Thymus (tissue), 11 donors: ENCODE measurements around the gene NDST1. TPM values are rescaled to one million over a fixed set of nuclear protein-coding genes. Genes with fewer than 3 reads are reported as not detected.

Source experiments
- DNase-seq, 9 donors: peaks; one replicate each; pipeline ENCODE4 v3.0.0-alpha.2; 2013; ENCODE audit warnings: low spot score in 9 of 9, low read depth in 6 of 9, missing footprints in 1 of 9
- H3K27ac ChIP-seq, 2 donors: one replicate each; pipeline ENCODE4 v1.5.1; 2013; ENCODE audit warnings: control low read depth in 1 of 2, low read depth in 1 of 2, low read length in 1 of 2, mild to moderate bottlenecking in 1 of 2, moderate library complexity in 1 of 2
- H3K27me3 ChIP-seq, 2 donors: one replicate each; pipeline ENCODE4 v1.5.1; 2013; ENCODE audit warnings: low read length in 1 of 2; ENCODE audit not compliant: control insufficient read depth in 2 of 2, insufficient read depth in 1 of 2
- H3K36me3 ChIP-seq, 2 donors: one replicate each; pipeline ENCODE4 v1.5.1; 2013; ENCODE audit warnings: low read length in 1 of 2, mild to moderate bottlenecking in 1 of 2, moderate library complexity in 1 of 2; ENCODE audit not compliant: control insufficient read depth in 2 of 2, insufficient read depth in 2 of 2
- H3K4me1 ChIP-seq, 2 donors: one replicate each; pipeline ENCODE4 v1.5.1; 2013; ENCODE audit warnings: low read length in 2 of 2; ENCODE audit not compliant: control insufficient read depth in 2 of 2, insufficient read depth in 2 of 2
- H3K4me3 ChIP-seq, 2 donors: one replicate each; pipeline ENCODE4 v1.5.1; 2013; ENCODE audit warnings: low read length in 2 of 2, control low read depth in 1 of 2, mild to moderate bottlenecking in 1 of 2
- H3K9me3 ChIP-seq, 2 donors: one replicate each; pipeline ENCODE4 v1.5.1; 2013; ENCODE audit warnings: low read length in 1 of 2, mild to moderate bottlenecking in 1 of 2; ENCODE audit not compliant: control insufficient read depth in 2 of 2, insufficient read depth in 1 of 2
- WGBS: extraction: QIAGEN DNeasy Blood & Tissue Kit; methylation state at CpG from one replicate; pipeline ENCODE4 v1.1.7; 2013; 5-methylcytosine and 5-hydroxymethylcytosine counted together
- polyA plus RNA-seq: library from polyadenylated mRNA; stranded (reverse); fragments of 200-250 nt; gene quantifications from one replicate; pipeline ENCODE4 v1.2.3, GENCODE V29; 2013
- total RNA-seq: library from RNA; stranded (reverse); fragments of 120-200 nt; gene quantifications from one replicate; pipeline ENCODE4 v1.2.4, GENCODE V29; 2013
- donor health status: healthy.

Gene NDST1
- total and polyA plus RNA-seq, 2 donors = 2.8 to 6.4 TPM

DNA sequence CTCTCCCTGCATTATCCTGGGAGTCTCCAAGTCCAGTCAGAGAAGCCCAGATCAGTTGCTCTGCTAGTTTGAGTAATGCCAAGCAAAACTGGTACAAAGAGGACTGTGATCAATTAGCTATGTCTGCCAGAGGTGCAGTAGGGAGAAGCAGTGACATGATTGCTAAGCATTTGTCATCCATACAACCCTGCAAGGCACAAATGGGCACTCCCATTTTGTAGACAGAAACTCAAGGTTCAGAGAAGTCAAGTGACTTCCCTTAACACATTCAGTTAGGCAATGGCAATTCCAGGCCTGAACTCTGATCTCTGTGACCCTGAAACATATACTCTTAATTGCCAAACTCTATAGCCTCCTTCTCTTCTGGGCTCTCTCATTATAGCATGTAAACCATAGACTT lies 34.0 kb downstream of the NDST1 start:
- H3K36me3 ChIP-seq = peaks cover 0 to 5% of the 10 kb centered on the region in 2 donors
- H3K4me1 ChIP-seq = no peaks in the 10 kb centered on the region
- DNase-seq = no peak
- H3K27me3 ChIP-seq = no peaks in the 10 kb centered on the region
- H3K9me3 ChIP-seq = no peaks in the 10 kb centered on the region
- no peak overlapping the region for H3K27ac ChIP-seq
- H3K4me3 ChIP-seq = no peak overlapping the region

DNA sequence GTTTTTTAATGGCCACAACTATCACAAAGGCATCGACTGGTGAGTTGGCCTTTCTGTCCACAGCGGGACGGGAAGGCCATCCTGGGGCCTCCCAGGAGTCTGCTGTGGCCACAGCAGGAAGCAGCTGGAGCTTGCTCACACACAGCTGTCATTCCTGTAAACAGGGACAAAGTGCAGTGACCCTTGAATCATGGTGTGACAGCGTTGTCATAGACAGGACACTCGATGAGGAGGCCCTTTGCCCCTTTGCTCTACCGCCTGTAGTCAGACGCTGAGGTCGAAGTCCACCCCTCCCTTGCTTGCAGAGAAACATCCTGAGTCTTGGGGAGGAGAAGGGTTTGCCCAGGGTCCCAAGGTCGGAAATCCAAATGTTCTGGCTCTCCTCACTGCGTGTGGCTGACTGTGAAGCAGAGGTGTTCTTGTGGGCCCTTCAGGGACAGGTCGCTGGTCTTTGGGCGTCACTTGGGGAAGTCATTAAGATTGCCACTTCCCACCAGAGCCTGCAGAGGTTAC lies 35.1 kb downstream of the NDST1 start:
- no peaks in the 10 kb centered on the region for H3K4me1 ChIP-seq

DNA sequence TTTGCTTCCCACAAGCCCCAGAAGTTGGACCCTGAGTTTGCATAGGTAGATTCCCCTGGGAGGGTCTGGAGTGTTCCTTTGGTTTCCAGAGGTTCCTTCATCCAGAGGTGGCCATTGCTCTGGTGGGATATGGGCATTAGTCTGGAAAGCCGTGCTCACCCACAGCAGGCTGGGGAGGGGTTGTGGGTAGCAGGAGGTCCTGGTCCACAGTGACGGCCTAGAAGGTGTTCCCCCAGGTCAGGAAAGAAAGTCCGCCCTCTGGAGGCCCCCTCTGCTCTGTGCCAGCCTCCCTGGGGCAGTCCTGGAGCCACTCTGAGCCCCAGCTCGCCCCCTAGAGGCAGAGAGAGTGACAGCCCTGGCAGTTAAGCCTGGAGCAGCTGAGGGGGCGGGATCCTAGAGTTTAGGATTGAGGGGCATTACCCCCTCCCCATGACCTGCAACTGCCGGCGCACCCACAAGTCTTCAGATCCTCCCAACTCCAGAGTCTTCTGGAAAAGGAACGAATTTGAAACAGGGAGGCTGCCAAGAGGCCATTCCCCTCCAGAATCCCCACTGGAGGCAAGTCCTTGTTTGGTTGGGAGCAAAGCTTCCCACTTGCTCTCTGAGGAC lies 36.8 kb downstream of the NDST1 start:
- Histone ChIP-seq H3K4me1 (no peaks in the 10 kb centered on the region), H3K27me3 (no peaks in the 10 kb centered on the region), H3K9me3 (no peaks in the 10 kb centered on the region), H3K36me3 (peaks cover 0 to 5% of the 10 kb centered on the region in 2 donors), H3K4me3 (no peak overlapping the region), H3K27ac (no peak overlapping the region)
- WGBS = 74% methylated on average over 8 of the region's 8 CpGs
- peak; percentile 23 to 76 (median 43) for DNase-seq

More for the DNA sequence above, 35.1 kb downstream of the NDST1 start:
- H3K9me3 ChIP-seq = no peaks in the 10 kb centered on the region
- WGBS = 87% methylated on average over 12 of the region's 12 CpGs
- no peaks in the 10 kb centered on the region for H3K27me3 ChIP-seq
- H3K27ac ChIP-seq = no peak overlapping the region
- no peak for DNase-seq
- peaks cover 0 to 5% of the 10 kb centered on the region in 2 donors for H3K36me3 ChIP-seq
- H3K4me3 ChIP-seq = no peak overlapping the region

- Histone ChIP-seq H3K27me3 (no peaks in the 10 kb centered on the region), H3K27ac (no peak overlapping the region), H3K4me3 (no peak overlapping the region), H3K36me3 (no peaks in the 10 kb centered on the region), H3K9me3 (no peaks in the 10 kb centered on the region), H3K4me1 (no peaks in the 10 kb centered on the region)
- DNase-seq = no peak
- WGBS = 98% methylated on average over 13 of the region's 13 CpGs
Observed at GRCh38 chr5:150545246-150545645, 37.3 kb downstream of the NDST1 start.

- Histone ChIP-seq H3K27me3 (no peaks in the 10 kb centered on the region), H3K4me1 (no peaks in the 10 kb centered on the region), H3K36me3 (no peaks in the 10 kb centered on the region), H3K9me3 (no peaks in the 10 kb centered on the region), H3K27ac (no peak overlapping the region), H3K4me3 (no peak overlapping the region)
- 98% methylated on average over 15 of the region's 15 CpGs for WGBS
- no peak for DNase-seq
Observed at GRCh38 chr5:150548123-150548522, 40.2 kb downstream of the NDST1 start.

DNA sequence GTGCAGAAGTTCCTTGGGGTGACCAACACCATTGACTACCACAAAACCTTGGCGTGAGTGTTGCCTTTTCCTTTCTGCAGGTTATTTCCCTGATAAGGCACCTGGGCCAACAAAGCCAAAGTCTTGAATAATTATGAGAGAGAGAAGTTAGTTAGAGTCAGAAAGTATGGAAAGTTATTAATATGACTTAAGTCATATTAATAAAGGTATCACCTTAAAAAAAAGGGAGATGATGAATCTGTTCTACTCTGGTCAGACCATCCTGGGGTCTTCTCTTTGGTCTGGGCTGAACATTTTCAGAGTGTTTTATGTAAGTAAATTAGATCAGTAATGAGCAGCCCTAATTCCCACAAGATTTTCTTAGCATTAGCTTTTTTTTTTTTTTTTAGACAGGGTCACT lies 41.8 kb downstream of the NDST1 start:
- Histone ChIP-seq H3K9me3 (no peaks in the 10 kb centered on the region), H3K36me3 (no peaks in the 10 kb centered on the region), H3K27ac (no peak overlapping the region), H3K4me3 (no peak overlapping the region), H3K4me1 (no peaks in the 10 kb centered on the region), H3K27me3 (no peaks in the 10 kb centered on the region)
- DNase-seq = no peak
- 98% methylated on average over 1 of the region's 1 CpG for WGBS

- no peaks in the 10 kb centered on the region for H3K27me3 ChIP-seq
- no peak overlapping the region for H3K4me3 ChIP-seq
- peak overlapping the region in 1 of 2 donors; percentile 36 for H3K27ac ChIP-seq
- H3K36me3 ChIP-seq = no peaks in the 10 kb centered on the region
- WGBS = 86% methylated on average over 8 of the region's 8 CpGs
- no peak for DNase-seq
- no peaks in the 10 kb centered on the region for H3K4me1 ChIP-seq
- no peaks in the 10 kb centered on the region for H3K9me3 ChIP-seq
Observed at GRCh38 chr5:150550286-150550685, 42.4 kb downstream of the NDST1 start.

- no peak overlapping the region for H3K4me3 ChIP-seq
- WGBS = 90% methylated on average over 2 of the region's 2 CpGs
- no peak overlapping the region for H3K27ac ChIP-seq
- H3K36me3 ChIP-seq = no peaks in the 10 kb centered on the region
- H3K9me3 ChIP-seq = no peaks in the 10 kb centered on the region
- DNase-seq = no peak
- no peaks in the 10 kb centered on the region for H3K27me3 ChIP-seq
- H3K4me1 ChIP-seq = no peaks in the 10 kb centered on the region
Observed at GRCh38 chr5:150551066-150551465, 43.1 kb downstream of the NDST1 start.

- Histone ChIP-seq H3K4me3 (no peak overlapping the region), H3K27me3 (no peaks in the 10 kb centered on the region), H3K36me3 (no peaks in the 10 kb centered on the region), H3K4me1 (no peaks in the 10 kb centered on the region), H3K9me3 (no peaks in the 10 kb centered on the region), H3K27ac (no peak overlapping the region)
- WGBS = 94% methylated on average over 17 of the region's 17 CpGs
- DNase-seq = no peak
Observed at GRCh38 chr5:150553402-150553801, 45.5 kb downstream of the NDST1 start.
